ENCODE results near the gene TCF12.

GRCh38 chr15:57054204-57054750 is 135.8 kb downstream of the TCF12 start:
- TF ChIP-seq YY1 (IDR thresholded peaks at IDR 0.05; ENCODE audit: insufficient read depth, insufficient read length): no peak
- TF ChIP-seq SUZ12 (IDR thresholded peaks at IDR 0.05; ENCODE audit: extremely low read depth, insufficient read depth, insufficient read length): no peak
